PFSK-1 (cell line): ENCODE results near the gene RS1.

Experiments used
- FOXP2 ChIP-seq: optimal IDR thresholded peaks from 2 replicates; pipeline ENCODE3; 2011; ENCODE audit warnings: borderline replicate concordance, control low read depth, inconsistent platforms; ENCODE audit not compliant: insufficient read depth; ENCODE audit errors: extremely low read length, extremely low read depth
- POLR2AphosphoS5 ChIP-seq: IDR thresholded peaks from 2 replicates; pipeline ENCODE4 v1.6.1; 2012; ENCODE audit warnings: low read depth, mild to moderate bottlenecking, control low read depth, low read length, moderate library complexity
- REST ChIP-seq, 2 experiments: IDR thresholded peaks; 2 replicates each; pipeline versions ENCODE4 v1.6.1 to v1.8.0; 2011 to 2012; ENCODE audit warnings: low read depth in 2 of 2, low read length in 2 of 2, control low read depth in 1 of 2, inconsistent platforms in 1 of 2, mild to moderate bottlenecking in 1 of 2, moderate library complexity in 1 of 2; ENCODE audit not compliant: insufficient read depth in 1 of 2
- SIN3A ChIP-seq: IDR thresholded peaks from 2 replicates; pipeline ENCODE4 v1.6.1; 2012; ENCODE audit warnings: mild to moderate bottlenecking, low read length, moderate library complexity, borderline replicate concordance; ENCODE audit not compliant: insufficient read depth
- TAF1 ChIP-seq: IDR thresholded peaks from 2 replicates; pipeline ENCODE4 v1.6.1; 2012; ENCODE audit warnings: low read length, control low read depth, borderline replicate concordance; ENCODE audit not compliant: insufficient read depth

RS1 gene

GRCh38 chrX:18674417-18674787 lies 2.5 kb upstream of the RS1 start:
- TF ChIP-seq FOXP2 = no peak
- TF ChIP-seq TAF1 = no peak
- no peak for TF ChIP-seq POLR2AphosphoS5
- no peak for TF ChIP-seq SIN3A
- TF ChIP-seq REST (IDR thresholded peaks at IDR 0.05; ENCODE audit: insufficient read depth in 1 of 2, low read depth in 2 of 2, low read length in 2 of 2) = no peak

- TF ChIP-seq TAF1 (no peak), POLR2AphosphoS5 (no peak), REST (IDR thresholded peaks at IDR 0.05; ENCODE audit: insufficient read depth in 1 of 2, low read depth in 2 of 2, low read length in 2 of 2) (no peak), SIN3A (no peak), FOXP2 (no peak)
Measured at GRCh38 chrX:18668071-18668835, 3.7 kb downstream of the RS1 start.

GRCh38 chrX:18666614-18667013 lies 5.3 kb downstream of the RS1 start:
- TF ChIP-seq SIN3A (no peak), POLR2AphosphoS5 (no peak), FOXP2 (no peak), TAF1 (no peak), REST (IDR thresholded peaks at IDR 0.05; ENCODE audit: insufficient read depth in 1 of 2, low read depth in 2 of 2, low read length in 2 of 2) (no peak)

- TF ChIP-seq POLR2AphosphoS5 (no peak), REST (IDR thresholded peaks at IDR 0.05; ENCODE audit: insufficient read depth in 1 of 2, low read depth in 2 of 2, low read length in 2 of 2) (no peak), SIN3A (no peak), FOXP2 (no peak), TAF1 (no peak)
Measured at GRCh38 chrX:18664947-18665346, 7.0 kb downstream of the RS1 start.
